Activated CD8-positive, alpha-beta memory T cell treated with anti-CD3 and anti-CD28 coated beads, Interleukin-2, amount 50 U/mL, for 1 hour (primary cell): ENCODE results near the gene CFHR2.
"Not testable (repeated sequence)": the region's sequence is repeated elsewhere in the genome, so short reads cannot be mapped to it uniquely, and the experiment has no call there.

Experiments
- DNase-seq: peaks from one replicate; pipeline ENCODE4 v3.0.0-alpha.2; 2020; ENCODE audit errors: extremely low read depth

Gene CFHR2

DNA sequence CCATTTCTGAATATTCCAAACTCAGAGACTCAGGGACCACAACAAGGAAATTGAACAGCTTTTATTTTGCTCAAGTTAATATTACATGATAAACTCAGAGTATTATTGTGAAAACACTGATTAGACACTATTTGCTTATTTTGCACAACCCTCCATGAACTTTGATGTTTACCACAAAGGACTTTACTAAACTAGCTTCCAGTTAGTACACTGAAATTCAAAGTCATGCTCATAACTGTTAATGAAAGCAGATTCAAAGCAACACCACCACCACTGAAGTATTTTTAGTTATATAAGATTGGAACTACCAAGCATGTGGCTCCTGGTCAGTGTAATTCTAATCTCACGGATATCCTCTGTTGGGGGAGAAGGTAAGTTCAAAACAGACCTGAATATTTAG, at the start of gene CFHR2:
Gene CFHR2, plus strand, starts transcription at position 171 of the 400 bp plus-strand sequence. Its CDS starts 143 bp downstream, at position 314.
- not testable (repeated sequence) for DNase-seq

DNA sequence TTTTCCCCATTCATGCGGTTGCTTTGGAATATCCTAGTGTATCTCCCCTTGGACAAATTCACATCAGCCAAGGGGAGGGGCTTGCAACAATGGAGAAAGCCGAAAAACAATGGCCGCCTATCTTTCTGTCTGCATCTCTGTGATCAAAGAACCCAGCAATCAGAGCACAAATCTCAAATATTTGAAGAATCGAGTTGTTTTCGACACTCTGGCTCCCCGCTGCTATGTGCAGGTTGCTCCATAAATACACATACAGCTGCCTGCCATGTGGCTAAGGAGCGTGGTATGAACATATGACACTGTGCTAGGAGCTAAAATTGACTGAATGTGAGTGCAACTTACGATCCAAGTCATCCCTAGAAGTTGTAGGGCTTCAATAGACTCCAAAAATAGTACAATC, 47.2 kb upstream of the CFHR2 start:
- no peak for DNase-seq

DNA sequence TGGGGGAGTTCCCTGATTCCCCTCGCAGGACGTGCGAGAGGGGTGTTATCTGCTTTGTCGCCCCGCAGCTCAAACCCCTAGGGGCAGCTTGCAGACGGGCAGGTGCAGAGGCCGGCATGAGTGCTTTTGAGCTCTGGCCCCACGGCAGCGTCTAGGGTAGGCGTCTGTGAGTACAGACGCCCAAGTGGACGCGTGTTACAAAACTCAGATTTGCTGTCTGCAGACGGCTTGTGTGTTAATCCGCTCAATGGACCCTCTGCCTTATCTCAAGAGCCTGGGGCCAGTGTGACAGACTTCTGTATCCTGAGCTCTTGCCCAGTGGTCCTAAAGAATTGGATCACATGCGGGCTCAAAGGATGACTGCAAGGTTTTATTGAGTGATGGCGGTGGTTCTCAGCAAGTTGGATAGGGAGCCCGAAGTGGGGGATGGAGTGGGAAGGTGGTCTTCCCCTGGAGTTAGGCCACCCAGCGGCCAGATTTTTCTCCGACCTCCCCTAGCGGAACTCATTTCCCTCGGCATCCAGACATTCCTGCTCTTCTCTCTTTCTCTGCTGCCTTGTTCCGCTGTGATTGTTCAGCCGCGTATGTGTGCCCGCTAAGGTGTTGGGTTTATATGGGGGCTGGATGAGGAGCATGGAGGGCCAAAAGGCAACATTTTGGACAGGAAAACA, 46.2 kb upstream of the CFHR2 start:
- DNase-seq, result no peak

DNA sequence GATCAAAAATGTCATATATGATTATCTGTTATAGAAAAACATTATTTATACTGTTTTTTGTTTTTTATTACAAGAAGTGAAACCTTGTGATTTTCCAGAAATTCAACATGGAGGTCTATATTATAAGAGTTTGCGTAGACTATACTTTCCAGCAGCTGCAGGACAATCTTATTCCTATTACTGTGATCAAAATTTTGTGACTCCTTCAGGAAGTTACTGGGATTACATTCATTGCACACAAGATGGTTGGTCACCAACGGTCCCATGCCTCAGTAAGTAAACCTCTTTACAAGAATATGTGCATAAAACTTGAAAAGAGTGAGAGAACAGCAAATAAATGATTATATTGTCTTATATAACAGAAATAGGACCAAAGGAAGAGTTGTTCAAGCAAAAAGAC, 41.2 kb upstream of the CFHR2 start:
- no peak for DNase-seq

DNA sequence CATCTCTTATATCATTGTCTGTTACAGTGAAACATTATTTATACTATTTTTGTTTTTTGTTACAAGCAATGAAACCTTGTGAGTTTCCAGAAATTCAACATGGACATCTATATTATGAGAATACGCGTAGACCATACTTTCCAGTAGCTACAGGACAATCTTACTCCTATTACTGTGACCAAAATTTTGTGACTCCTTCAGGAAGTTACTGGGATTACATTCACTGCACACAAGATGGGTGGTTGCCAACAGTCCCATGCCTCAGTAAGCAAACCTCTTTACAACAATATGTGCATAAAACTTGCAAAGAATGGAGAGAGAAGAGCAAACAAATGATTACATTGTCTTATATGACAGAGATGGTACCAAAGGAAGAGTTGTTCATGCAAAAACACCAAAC, 33.3 kb upstream of the CFHR2 start:
- no peak for DNase-seq

DNA sequence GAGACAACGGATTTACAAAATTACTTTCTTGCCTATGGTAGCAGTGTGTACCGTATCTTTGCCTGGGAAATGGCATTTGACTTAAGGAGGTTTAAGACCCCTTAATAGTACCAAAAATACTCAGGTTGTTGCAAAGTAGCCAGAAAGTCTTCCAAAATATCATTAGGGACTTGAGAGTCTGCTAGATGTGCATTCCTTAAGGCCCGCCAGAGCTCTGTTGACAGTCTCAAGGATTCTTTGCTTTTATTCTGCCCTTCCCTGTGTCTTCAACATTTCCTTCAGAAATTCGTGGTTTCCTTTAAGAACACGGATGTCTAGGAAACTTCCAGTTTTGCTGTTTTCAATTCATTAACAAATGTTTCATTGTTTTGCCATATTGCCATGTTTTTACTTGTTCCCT, 31.3 kb upstream of the CFHR2 start:
- not testable (repeated sequence) for DNase-seq

DNA sequence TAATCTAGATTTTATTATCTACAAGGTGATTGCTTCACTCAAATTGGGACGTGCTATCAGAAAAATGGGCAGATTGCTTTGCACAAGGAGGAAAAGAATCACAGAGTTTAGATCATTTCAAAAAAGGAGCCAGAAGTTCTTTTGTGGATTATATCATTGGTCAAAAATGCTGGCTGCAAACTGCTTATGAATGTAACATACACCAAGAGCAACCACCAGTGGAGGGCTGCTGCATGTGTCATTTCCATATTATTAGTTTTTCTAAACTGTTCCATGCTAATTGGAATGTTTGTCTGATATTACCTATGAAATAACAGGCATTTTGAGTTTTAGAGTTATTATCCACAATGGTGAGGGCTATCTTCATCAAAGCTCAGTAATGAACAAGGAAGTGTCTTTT, 16.7 kb upstream of the CFHR2 start:
- DNase-seq, result not testable (repeated sequence)

DNA sequence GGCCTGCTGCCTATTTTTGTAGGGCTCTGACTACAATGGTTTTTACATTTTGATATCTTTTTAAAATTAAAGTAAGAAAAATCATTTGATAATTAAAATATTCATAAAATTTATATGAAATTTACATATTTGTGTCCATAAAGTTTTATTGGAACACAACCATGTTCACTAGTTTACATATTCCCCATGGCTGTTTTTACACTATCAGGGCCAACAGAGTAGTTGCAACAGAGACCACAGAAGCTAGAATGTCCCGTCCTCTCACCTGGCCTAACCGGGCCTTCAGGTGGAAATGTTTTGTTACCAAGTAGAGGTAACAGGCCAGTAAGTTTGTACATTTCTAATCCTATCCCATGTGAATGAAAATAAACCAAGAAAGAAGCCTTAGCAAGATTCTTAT, 10.7 kb upstream of the CFHR2 start:
- not testable (repeated sequence) for DNase-seq

DNA sequence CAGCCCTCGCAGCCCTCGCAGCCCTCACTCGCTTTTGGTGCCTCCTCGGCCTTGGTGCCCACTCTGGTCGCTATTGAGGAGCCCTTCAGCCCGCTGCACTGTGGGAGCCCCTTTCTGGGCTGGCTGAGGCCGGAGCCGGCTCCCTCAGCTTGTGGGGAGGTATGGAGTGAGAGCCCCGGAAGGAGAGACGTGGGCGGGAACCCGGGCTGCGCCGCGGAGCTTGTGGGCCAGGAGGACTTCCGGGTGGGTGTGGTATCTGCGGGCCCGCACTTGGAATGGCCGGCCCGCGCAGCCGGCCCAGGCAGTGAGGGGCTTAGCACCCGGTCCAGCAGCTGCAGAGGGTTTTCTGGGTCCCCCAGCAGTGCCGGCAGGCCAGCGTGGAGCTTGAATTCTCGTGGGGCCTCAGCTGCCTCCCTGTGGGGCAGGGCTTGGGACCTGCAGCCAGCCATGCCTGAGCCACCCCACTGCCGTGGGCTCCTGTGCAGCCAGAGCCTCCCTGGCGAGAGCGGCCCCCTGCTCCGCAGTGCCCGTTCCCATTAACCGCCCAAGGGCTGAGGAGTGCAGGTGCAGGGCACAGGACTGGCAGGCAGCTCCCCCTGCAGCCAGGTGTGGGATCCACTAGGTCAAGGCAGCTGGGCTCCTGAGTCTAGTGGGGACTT, 9.9 kb upstream of the CFHR2 start:
- DNase-seq, result no peak

DNA sequence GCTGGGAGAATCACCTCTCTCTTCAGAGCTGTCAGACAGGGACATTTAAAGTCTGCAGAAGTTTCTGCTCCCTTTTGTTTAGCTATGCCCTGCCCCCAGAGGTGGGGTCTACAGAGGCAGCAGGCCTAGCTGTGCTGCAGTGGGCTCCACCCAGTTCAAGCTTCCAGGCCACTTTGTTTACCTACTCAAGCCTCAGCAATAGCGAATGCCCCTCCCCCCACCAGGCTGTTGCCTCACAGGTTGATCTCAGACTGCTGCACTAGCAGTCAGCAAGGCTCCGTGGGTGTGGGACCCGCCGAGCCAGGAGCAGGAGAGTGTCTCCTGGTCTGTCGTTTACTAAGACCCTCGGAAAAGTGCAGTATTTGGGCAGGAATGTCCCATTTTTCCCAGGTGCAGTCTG, 2.1 kb upstream of the CFHR2 start:
- DNase-seq, result not testable (repeated sequence)

DNA sequence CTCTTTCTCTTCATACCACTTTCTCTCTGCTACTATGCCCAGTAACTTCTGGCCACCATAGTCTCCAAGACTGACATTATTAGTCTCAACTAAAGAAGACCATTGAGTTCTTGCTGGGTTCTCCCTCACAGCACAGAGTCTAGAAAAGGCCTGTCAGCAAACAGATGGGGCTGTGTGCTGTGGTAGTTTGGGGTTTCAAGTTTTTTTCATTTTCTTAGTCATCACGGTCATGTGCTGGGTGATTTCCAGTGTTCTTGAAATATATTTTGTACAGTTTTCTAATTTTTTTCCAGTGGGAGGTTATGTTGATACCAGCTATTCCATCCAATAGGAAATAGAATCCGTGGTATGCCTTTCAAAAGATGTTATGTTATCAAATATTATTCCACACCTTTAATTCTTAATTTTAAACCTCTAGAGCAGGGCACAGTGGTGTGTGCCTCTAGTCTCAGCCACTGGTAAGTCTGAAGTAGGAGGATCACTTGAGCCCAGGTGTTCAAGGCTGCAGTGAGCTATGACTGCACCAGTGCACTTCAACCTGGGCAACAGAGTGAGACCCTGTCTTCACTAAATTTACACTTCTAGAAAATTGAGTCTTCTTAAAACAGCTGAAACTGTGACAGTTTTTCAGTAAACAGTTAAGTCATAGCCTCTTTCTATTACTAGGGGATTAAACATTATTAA, 8.3 kb downstream of the CFHR2 start:
- no peak for DNase-seq

DNA sequence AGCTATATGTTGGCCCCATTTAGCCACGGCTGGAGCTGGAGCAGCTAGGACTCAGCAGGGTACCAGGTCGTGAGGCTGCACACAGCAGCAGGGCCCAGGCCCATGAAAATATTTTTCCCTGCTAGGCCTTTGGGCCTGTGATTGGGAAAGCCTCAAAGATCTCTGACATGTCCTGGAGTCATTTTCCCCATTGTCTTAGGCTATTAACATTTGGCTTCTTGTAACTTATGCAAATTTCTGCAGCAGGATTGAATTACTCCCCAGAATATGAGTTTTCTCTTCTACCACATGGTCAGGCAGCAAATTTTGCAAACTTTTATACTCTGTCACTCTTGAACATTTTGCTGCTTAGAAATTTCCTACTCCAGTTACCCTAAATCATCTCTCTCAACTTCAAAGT, 11.2 kb downstream of the CFHR2 start:
- DNase-seq, result no peak

DNA sequence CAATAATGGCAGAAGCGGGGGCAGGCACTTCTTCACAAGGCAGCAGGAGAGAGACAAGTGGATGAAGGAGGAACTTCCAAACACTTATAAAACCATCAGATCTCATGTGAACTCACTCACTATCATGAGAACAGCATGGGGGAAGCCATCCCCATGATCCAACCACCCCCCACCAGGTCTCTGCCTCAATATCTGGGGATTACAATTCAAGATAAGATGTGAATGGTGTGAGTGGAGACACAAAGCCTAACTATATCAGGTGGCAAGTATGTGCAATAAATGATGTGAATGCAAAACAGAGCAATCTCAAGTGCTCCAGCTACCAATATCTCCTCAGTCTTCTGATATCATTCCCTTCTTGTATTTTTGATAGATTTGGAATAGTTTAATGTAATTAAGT, 12.4 kb downstream of the CFHR2 start:
- DNase-seq, result no peak

DNA sequence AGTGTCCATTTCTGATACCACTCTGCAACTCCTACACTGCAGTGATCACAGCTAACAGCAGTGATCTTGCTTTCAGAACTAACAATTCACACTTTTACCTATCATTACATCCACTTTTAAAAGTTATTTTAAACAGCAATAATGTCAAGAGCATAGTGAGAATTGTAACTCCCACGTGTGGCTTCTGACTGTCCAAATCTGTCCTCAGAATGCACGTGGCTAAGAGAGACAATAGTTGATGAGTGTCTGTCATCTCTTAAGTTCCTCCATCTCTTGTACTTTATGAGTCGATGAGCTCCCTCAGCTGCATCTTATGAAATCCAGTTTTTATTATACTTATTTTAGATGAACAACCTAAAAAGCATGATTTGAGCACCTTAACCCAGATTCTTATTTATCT, 17.3 kb downstream of the CFHR2 start:
- no peak for DNase-seq

DNA sequence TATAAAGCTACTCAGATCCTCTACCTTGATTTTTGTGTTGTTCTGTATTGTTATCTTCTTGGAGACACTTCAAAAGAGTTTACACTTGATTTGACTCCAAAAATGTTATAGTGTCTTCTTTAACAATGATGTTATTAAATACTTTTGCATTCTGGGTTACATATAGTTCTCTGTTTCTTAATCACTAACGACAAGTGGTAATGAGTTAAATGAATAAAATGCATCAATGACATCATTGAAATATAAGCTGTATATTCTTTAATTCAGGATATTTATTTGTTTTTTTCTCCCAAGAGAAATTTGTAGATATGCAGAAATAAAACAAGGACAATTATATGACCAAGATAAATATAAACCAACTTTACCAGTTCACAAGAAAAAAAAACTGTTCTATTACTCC, 26.6 kb downstream of the CFHR2 start:
- no peak for DNase-seq

DNA sequence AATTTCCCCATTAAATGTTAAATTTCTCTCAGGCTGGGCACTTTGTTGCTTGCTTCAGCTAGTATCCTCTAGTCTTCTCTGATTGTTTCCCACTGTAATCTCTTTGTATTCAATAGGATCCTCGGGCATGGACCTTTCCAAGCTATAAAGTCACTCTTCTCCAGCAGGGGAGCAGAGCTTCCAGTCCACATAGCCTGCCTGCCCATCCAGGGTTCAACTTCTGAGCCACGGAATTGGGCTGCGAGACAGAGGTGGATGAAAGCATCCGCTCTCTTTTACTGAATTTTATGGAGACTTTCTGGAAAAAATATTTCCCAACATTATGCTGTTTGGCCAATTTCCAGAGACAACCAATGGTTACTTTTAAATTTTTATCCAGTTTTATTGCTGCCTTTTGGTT, 32.7 kb downstream of the CFHR2 start:
- no peak for DNase-seq

DNA sequence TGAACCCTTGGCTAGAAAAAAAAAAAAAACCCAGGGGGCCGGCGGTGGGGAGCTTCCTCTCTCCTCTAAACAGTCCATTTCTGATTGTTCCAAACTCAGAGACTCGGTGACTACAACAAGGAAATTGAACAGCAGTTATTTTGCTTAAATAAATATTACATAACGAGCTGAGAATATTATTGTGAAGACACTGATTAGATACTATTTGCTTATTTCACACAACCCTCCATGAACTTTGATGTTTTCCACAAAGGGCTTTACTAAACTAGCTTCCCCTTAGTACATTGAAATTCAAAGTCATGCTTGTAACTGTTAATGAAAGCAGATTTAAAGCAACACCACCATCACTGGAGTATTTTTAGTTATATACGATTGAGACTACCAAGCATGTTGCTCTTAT, 33.7 kb downstream of the CFHR2 start, which contains the start of gene CFHR5:
Gene CFHR5, plus strand, starts transcription at position 279 of the 400 bp plus-strand sequence. Its CDS starts 109 bp downstream, at position 388.
- DNase-seq, result no peak

DNA sequence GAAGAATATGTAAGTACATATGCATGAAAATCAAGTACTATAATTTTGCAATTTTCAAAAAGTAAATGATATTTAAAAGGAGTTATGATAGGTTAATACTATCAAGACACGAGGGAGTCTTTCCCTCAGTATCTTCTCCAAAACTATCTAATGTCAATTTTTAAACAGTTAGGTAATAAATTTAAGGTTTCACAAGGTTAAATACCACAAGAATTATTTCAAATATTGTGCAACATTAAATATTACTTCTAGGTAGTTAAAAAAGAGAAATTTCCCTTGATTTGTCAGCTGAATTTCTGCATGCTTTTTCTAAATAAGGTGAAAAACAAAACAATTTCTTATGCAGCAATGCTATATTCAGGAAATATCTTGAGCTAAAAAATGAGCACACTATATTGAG, 37.3 kb downstream of the CFHR2 start:
- no peak for DNase-seq

DNA sequence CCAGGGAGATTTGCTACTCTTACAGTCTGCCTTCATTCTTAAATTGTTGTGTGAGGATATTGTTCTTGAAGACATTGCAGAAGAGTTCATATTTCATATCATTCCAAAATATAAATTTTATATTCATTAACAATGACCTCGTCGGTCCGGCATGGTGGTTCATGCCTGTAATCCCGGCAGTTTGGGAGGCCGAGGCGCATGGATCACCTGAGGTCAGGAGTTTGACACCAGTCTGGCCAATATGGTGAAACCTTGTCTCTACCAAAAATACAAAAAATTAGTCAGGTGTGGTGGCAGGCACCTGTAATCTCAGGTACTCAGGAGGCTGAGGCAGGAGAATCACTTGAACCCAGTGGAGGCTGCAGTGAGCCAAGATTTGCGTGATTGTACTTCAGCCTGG, 38.7 kb downstream of the CFHR2 start:
- DNase-seq, result not testable (repeated sequence)

DNA sequence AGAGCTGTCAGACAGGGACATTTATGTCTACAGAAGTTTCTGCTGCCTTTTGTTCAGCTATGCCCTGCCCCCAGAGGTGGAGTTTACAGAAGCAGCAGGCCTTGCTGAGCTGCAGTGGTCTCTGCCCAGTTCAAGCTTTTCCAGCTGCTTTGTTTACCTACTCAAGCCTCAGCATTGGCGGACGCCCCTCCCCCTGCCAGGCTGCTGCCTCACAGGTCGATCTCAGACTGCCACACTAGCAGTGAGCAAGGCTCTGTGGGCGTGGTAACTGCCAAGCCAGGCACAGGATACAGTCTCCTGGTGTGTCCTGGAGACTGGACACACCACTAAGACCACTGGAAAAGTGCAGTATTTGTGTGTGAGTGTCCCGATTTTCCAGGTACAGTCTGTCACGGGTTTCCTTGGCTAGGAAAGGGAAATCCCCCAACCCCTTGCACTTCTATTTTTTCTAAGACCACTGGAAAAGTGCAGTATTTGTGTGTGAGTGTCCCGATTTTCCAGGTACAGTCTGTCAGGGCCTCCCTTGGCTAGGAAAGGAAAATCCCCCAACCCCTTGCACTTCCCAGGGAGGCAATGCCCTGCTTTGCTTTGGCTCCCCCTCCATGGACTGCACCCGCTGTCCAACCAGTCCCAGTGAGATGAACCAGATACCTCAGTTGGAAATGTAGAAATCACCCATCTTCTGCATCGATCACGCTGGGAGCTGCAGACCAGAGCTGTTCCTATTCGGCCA, 48.5 kb downstream of the CFHR2 start:
- DNase-seq, result not testable (repeated sequence)

DNA sequence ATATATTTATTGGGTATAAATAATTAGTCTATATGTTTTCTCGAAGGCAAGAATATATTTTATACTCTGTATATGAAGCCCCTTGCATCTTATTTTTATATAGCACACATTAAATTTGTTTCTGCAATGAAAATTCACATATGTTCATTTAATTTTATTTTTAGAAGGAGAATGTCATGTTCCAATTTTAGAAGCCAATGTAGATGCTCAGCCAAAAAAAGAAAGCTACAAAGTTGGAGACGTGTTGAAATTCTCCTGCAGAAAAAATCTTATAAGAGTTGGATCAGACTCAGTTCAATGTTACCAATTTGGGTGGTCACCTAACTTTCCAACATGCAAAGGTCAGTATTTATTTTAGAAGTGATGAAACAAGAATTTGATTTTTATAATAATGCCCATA, 50.4 kb downstream of the CFHR2 start:
- no peak for DNase-seq

DNA sequence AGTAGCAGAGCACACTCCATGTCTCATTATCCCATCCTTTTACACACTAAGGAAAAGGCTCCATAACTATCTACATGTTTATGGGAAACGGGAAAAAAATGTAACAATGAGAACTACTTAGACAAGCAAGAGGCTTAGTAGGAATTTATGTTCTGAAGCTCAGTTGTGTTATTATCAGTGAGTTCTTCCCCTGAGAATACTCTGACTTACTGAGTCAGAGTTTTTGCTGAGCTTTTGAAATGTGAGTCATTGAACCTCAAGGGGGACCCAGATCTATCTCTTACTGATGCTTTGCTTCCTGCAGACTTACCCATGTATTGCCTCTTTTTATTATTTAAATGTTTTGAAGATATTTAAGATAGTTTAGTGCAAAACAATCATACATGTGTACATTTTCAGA, 53.9 kb downstream of the CFHR2 start:
- DNase-seq, result no peak
